OCI-LY3 (cell line): ENCODE measurements around the gene SLC24A4.

Experiments
- H2AFZ ChIP-seq: fragments of 200-600, 300-600 bp; shearing (Covaris generic); 2 replicates; pipeline ENCODE4 v1.6.0; 2014; ENCODE audit warnings: antibody characterized with exemption, low read depth, low read length
- H3K27ac ChIP-seq: fragments of 200-600, 300-600 bp; sonication (generic); 2 replicates; pipeline ENCODE4 v1.5.1; 2014; ENCODE audit warnings: mild to moderate bottlenecking, low read length, moderate library complexity, mixed read lengths
- H3K27me3 ChIP-seq: fragments of 200-600, 300-600 bp; sonication (generic); 2 replicates; pipeline ENCODE4 v1.6.1; 2014; ENCODE audit warnings: low read depth, low read length, mixed read lengths
- H3K36me3 ChIP-seq: fragments of 200-600, 300-600 bp; sonication (generic); replicated peaks from 2 replicates; pipeline ENCODE3; 2014; ENCODE audit warnings: low read depth, low read length, mixed read lengths
- H3K4me1 ChIP-seq: fragments of 300-600, 200-600 bp; sonication (generic); 2 replicates; pipeline ENCODE4 v1.6.1; 2014; ENCODE audit warnings: low read length, mixed read lengths
- H3K4me2 ChIP-seq: fragments of 200-600, 300-600 bp; sonication (generic); 2 replicates; pipeline ENCODE4 v1.6.1; 2014; ENCODE audit warnings: low read length, mixed read lengths
- H3K4me3 ChIP-seq: fragments of 300-600, 200-600 bp; sonication (generic); 2 replicates; pipeline ENCODE4 v1.5.1; 2014; ENCODE audit warnings: antibody characterized with exemption, mild to moderate bottlenecking, low read length, moderate library complexity
- H3K79me2 ChIP-seq: fragments of 300-600, 200-600 bp; shearing (Covaris generic); 2 replicates; pipeline ENCODE4 v1.6.1; 2014; ENCODE audit warnings: mild to moderate bottlenecking, low read length, mixed read lengths
- H3K9ac ChIP-seq: fragments of 300-600, 200-600 bp; shearing (Covaris generic); 2 replicates; pipeline ENCODE4 v1.6.0; 2014; ENCODE audit warnings: mild to moderate bottlenecking, low read length, moderate library complexity
- H3K9me3 ChIP-seq: fragments of 200-600, 300-600 bp; shearing (Covaris generic); 2 replicates; pipeline ENCODE4 v1.6.1; 2014; ENCODE audit warnings: low read length, mixed read lengths; ENCODE audit not compliant: insufficient read depth
- H4K20me1 ChIP-seq: fragments of 200-600, 300-600 bp; sonication (generic); 2 replicates; pipeline ENCODE4 v1.6.1; 2016; ENCODE audit warnings: low read length, mixed read lengths; ENCODE audit not compliant: insufficient read depth
- EZH2phosphoT487 ChIP-seq: fragments of 200-600 bp; shearing (Covaris generic); IDR thresholded peaks from 2 replicates; pipeline ENCODE4 v1.6.1; 2018; ENCODE audit warnings: antibody characterized with exemption, mixed run types, low read depth
- TF ChIP-seq, protein P1 (sequence below): fragments of 200-600, 300-600 bp; sonication (generic); IDR thresholded peaks from 2 replicates; pipeline ENCODE4 v1.5.1; 2014; ENCODE audit warnings: antibody characterized with exemption, low read length, low read depth

Gene SLC24A4

DNA sequence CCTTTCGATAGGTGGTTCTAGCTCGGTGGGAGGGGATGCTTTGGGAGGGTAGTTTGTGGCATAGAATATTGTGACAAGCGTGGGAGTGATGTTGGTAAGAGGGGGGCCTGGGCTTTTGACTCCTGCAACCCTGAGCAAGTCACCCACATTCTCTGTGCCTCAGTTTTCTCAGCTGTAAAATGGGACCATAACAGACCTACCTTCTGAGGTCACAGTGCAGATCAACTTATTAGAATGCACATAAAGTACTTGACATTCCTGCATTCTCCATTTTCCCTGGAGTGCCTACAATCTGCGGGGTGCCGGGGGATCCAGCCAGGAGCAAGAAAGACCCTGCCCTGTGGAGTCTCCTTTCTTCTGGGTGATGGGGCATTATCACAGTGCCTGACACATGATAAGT is 63.2 kb downstream of the SLC24A4 start:
- Histone ChIP-seq H3K4me2 (no peak overlapping the region), H3K4me1 (peaks cover 28% of the 10 kb centered on the region), H4K20me1 (no peaks in the 10 kb centered on the region), H3K9ac (no peak overlapping the region), H3K9me3 (no peaks in the 10 kb centered on the region), H3K27me3 (no peaks in the 10 kb centered on the region), H3K36me3 (no peaks in the 10 kb centered on the region), H2AFZ (no peak overlapping the region), H3K27ac (no peak overlapping the region), H3K4me3 (no peak overlapping the region), H3K79me2 (no peaks in the 10 kb centered on the region)
- TF ChIP-seq, protein P1, sequence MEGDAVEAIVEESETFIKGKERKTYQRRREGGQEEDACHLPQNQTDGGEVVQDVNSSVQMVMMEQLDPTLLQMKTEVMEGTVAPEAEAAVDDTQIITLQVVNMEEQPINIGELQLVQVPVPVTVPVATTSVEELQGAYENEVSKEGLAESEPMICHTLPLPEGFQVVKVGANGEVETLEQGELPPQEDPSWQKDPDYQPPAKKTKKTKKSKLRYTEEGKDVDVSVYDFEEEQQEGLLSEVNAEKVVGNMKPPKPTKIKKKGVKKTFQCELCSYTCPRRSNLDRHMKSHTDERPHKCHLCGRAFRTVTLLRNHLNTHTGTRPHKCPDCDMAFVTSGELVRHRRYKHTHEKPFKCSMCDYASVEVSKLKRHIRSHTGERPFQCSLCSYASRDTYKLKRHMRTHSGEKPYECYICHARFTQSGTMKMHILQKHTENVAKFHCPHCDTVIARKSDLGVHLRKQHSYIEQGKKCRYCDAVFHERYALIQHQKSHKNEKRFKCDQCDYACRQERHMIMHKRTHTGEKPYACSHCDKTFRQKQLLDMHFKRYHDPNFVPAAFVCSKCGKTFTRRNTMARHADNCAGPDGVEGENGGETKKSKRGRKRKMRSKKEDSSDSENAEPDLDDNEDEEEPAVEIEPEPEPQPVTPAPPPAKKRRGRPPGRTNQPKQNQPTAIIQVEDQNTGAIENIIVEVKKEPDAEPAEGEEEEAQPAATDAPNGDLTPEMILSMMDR: no peak
- TF ChIP-seq EZH2phosphoT487: no peak

DNA sequence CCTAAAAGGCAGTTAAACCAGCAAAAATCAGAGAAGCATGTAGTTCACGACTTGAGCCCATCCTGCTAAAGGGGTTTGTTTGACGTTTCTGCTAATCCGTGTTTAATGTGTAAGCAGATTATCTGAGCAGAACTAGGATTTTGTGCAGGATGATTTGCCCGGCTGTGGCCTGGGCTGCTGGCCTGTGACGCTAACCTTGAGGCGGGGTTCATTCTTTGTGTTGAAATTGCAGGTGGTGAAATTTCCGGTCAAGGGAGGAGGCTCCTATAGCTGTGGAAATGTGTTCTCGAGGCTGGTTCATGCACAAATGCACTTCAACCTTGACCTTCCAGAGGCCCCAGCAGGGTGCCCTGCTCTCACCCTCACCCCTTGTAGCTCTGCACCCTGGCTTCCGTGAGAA is 63.7 kb downstream of the SLC24A4 start:
- no peak overlapping the region for H3K9ac ChIP-seq
- no peak for TF ChIP-seq EZH2phosphoT487
- TF ChIP-seq, protein P1: no peak
- no peak overlapping the region for H3K27ac ChIP-seq
- no peak overlapping the region for H3K4me3 ChIP-seq
- H3K4me1 ChIP-seq: peaks cover 33% of the 10 kb centered on the region
- H3K27me3 ChIP-seq: no peaks in the 10 kb centered on the region
- H3K9me3 ChIP-seq: no peaks in the 10 kb centered on the region
- no peaks in the 10 kb centered on the region for H3K79me2 ChIP-seq
- no peaks in the 10 kb centered on the region for H3K36me3 ChIP-seq
- 0 out of 2 replicates have a peak overlapping the region, but pooled peaks have one; percentile 7 for H2AFZ ChIP-seq
- H4K20me1 ChIP-seq: no peaks in the 10 kb centered on the region
- no peak overlapping the region for H3K4me2 ChIP-seq

DNA sequence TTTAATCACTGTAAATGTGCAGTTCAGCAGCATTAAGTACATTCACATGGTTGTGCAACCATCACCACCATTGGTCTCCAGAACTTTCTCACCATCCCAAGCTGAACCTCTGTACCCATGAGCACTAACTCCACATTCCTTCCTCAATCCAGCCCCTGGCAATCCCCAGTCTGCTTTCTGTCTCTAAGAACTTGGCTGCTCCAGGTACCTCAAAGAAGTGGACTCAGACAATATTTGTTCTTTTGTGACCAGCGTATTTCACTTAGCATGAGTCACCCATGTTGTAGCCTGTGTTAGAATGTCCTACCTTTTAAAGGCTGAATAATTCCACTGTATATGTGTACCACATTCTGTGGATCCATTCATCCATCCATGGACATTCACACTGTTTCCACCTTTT is 64.6 kb downstream of the SLC24A4 start:
- Histone ChIP-seq H3K36me3 (no peaks in the 10 kb centered on the region), H3K79me2 (no peaks in the 10 kb centered on the region), H3K9me3 (no peaks in the 10 kb centered on the region), H4K20me1 (no peaks in the 10 kb centered on the region), H3K4me2 (no peak overlapping the region), H3K4me1 (peaks cover 32% of the 10 kb centered on the region), H3K9ac (no peak overlapping the region), H3K4me3 (no peak overlapping the region), H2AFZ (no peak overlapping the region), H3K27ac (no peak overlapping the region), H3K27me3 (no peaks in the 10 kb centered on the region)
- TF ChIP-seq EZH2phosphoT487: no peak
- TF ChIP-seq, protein P1: no peak

DNA sequence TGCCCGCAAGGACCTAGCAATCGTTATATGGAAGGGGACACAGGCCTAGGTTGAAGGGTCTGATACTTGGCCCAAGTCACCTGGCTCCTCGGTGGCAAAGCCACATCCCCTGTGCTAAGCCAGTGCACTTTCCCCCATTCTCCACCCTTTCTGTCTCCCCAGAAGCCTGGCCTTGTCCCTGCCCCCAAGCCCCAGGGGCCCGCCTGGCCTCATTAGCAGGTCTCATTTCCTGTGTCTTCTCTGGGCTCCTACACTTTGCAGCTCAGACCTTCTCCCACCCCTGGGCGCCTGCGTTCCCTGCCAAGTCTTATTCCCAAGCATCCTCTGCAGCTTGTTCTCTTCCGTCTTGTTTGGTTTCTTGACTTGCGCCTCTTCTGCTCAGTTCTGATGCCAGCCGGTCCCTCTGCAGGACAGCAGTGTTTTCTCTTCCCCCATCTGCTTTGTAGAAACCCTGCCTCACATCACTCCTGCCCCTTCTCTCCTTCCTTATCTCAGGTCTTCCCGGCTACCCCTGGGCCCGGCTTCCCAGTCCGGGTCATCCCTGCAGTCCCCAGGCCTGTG is 66.7 kb downstream of the SLC24A4 start:
- Histone ChIP-seq H3K36me3 (no peaks in the 10 kb centered on the region), H4K20me1 (no peaks in the 10 kb centered on the region), H3K9me3 (no peaks in the 10 kb centered on the region), H3K79me2 (no peaks in the 10 kb centered on the region), H3K4me1 (peaks cover 30% of the 10 kb centered on the region), H3K27me3 (no peaks in the 10 kb centered on the region), H2AFZ (peak overlapping the region; percentile 64; the same call in 1 of the 2 replicates), H3K9ac (peak overlapping the region; percentile 14; the same call in 1 of the 2 replicates), H3K4me2 (peak overlapping the region; percentile 51), H3K4me3 (no peak overlapping the region), H3K27ac (no peak overlapping the region)
- TF ChIP-seq, protein P1: no peak
- TF ChIP-seq EZH2phosphoT487: no peak
